HepG2 (cell line): ENCODE measurements around the gene YPEL3. TPM values are rescaled to one million over a fixed set of nuclear protein-coding genes. Genes with fewer than 3 reads are reported as not detected.
A peak's percentile ranks its signal among the peaks of the same experiment; 100 is the strongest.

Source experiments
- CHD4 ChIP-seq: fragments of 200-600 bp; sonication (generic); IDR thresholded peaks from 2 replicates; pipeline ENCODE4 v1.7.0; 2017; ENCODE audit warnings: mild to moderate bottlenecking, low read length, borderline replicate concordance
- ELF1 ChIP-seq: sonication (generic); formaldehyde crosslinking; IDR thresholded peaks from 2 replicates; pipeline ENCODE4 v1.4.0; 2020; ENCODE audit warnings: missing genetic modification reagents
- GATA4 ChIP-seq: sonication (generic); IDR thresholded peaks from 2 replicates; pipeline ENCODE4 v1.6.1; 2016; ENCODE audit warnings: antibody characterized with exemption, low read depth, borderline replicate concordance
- NR1H2 ChIP-seq: sonication (generic); formaldehyde crosslinking; IDR thresholded peaks from 2 replicates; pipeline ENCODE4 v1.8.1; 2022; ENCODE audit warnings: low read depth, missing genetic modification reagents, borderline replicate concordance
- POLR2G ChIP-seq: fragments of 200-400 bp; formaldehyde crosslinking; IDR thresholded peaks from 2 replicates; pipeline ENCODE4 v1.6.1; 2018; ENCODE audit warnings: mild to moderate bottlenecking, low read depth, low read length, moderate library complexity
- REL ChIP-seq: sonication (generic); formaldehyde crosslinking; conservative IDR thresholded peaks from 2 replicates; pipeline ENCODE4 v1.8.0; 2022; ENCODE audit warnings: mild to moderate bottlenecking, missing genetic modification reagents, moderate library complexity
- TEAD2 ChIP-seq: sonication (generic); formaldehyde crosslinking; IDR thresholded peaks from 2 replicates; pipeline ENCODE4 v1.9.0; 2021; ENCODE audit warnings: missing genetic modification reagents
- ZNF136 ChIP-seq: sonication (generic); formaldehyde crosslinking; IDR thresholded peaks from 2 replicates; pipeline ENCODE4 v1.8.1; 2022; ENCODE audit warnings: low read depth, mild to moderate bottlenecking, moderate library complexity, missing genetic modification reagents
- ZNF207 ChIP-seq: fragments of 450-650 bp; IDR thresholded peaks from 2 replicates; pipeline ENCODE4 v1.6.1; 2016; ENCODE audit warnings: antibody characterized with exemption, borderline replicate concordance
- ZNF280B ChIP-seq: sonication (generic); formaldehyde crosslinking; IDR thresholded peaks from 2 replicates; pipeline ENCODE4 v1.5.0; 2020; ENCODE audit warnings: missing genetic modification reagents, mild to moderate bottlenecking, borderline replicate concordance
- ZNF331 ChIP-seq: sonication (generic); formaldehyde crosslinking; IDR thresholded peaks from 2 replicates; pipeline ENCODE4 v1.4.0; 2020; ENCODE audit warnings: missing genetic modification reagents
- ZNF556 ChIP-seq: sonication (generic); formaldehyde crosslinking; IDR thresholded peaks from 2 replicates; pipeline ENCODE4 v1.4.0; 2020; ENCODE audit warnings: mild to moderate bottlenecking, missing genetic modification reagents, borderline replicate concordance
- polyA plus RNA-seq, 8 experiments: library from polyadenylated mRNA; depleted of rRNA in 3 of 8; stranded (reverse) in 7 of 8; unstranded in 1 of 8; fragments of >200 nt; fragmentation: Illumina TruSeq in 4 of 8; extraction: Trizol in 4 of 8; gene quantifications; 2 replicates each; pipeline versions ENCODE4 v1.2.1 to v1.2.3, GENCODE V29; 2011 to 2016; ENCODE audit warnings: low read depth in 4 of 8, missing spikeins in 1 of 8, mixed read lengths in 1 of 8; ENCODE audit not compliant: insufficient read depth in 1 of 8
- total RNA-seq, 5 experiments: library from RNA; depleted of rRNA; stranded (reverse); fragments of >200 nt; fragmentation: Illumina TruSeq; extraction: Trizol; gene quantifications; 2 replicates each; pipeline ENCODE4 v1.2.3, GENCODE V29; 2016; ENCODE audit warnings: low read depth in 1 of 5
- TF ChIP-seq, protein P1 (sequence below): sonication (generic); formaldehyde crosslinking; IDR thresholded peaks from one replicate; pipeline ENCODE4 v1.5.1; 2020; ENCODE audit warnings: mild to moderate bottlenecking, missing genetic modification reagents; ENCODE audit errors: not compliant biosample characterization
- TF ChIP-seq, protein P2 (sequence below): sonication (generic); formaldehyde crosslinking; IDR thresholded peaks from 2 replicates; pipeline ENCODE4 v1.5.1; 2020; ENCODE audit warnings: mild to moderate bottlenecking, missing genetic modification reagents, moderate library complexity
- TF ChIP-seq, protein P3 (sequence below): sonication (generic); formaldehyde crosslinking; IDR thresholded peaks from 2 replicates; pipeline ENCODE4 v1.4.0; 2020; ENCODE audit warnings: mild to moderate bottlenecking, missing genetic modification reagents

YPEL3 gene
- total and polyA plus RNA-seq, 2 of the 13 experiments (the other 11 are each of a cell fraction or from before 2014, with no cell fraction given): 5.4 to 47.0 TPM

DNA sequence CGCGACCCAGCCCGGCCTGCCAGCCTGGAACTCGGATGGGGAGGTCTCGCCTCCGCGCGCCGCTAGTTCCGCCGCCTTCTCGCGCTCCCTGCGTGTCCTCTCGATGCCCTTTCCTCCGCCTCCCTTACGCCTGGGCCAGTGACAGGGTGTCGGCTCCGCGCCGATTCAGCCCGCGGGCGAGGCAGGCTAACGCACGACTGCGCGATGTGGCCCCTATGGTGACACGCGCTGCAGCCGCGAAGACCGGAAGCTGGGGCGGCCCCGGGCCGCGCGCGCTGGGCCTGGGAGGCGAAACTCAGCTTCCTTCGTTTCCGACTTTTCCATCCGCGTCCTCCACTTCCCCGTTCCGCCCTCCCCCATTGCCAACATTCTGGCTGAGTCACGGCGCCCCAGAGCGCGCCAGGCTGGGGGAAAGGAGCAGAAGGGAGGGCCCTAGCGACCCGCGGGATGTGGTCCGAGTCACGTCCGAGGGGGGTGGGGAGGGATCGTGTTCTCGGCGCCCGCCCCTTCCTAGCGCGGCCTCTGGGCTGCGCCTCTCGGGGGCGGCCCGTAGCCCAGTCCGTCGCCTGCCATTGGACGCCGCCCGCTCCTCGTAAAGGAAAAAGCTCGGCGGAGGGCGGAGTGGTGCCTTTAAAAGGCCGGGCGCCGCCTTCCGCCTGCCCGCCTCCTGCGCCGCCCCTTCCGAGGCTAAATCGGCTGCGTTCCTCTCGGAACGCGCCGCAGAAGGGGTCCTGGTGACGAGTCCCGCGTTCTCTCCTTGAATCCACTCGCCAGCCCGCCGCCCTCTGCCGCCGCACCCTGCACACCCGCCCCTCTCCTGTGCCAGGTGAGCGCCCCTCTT is 30.7 kb downstream of the YPEL3 start, which contains the start of gene ALDOA (continued):
- TF ChIP-seq, protein P1, sequence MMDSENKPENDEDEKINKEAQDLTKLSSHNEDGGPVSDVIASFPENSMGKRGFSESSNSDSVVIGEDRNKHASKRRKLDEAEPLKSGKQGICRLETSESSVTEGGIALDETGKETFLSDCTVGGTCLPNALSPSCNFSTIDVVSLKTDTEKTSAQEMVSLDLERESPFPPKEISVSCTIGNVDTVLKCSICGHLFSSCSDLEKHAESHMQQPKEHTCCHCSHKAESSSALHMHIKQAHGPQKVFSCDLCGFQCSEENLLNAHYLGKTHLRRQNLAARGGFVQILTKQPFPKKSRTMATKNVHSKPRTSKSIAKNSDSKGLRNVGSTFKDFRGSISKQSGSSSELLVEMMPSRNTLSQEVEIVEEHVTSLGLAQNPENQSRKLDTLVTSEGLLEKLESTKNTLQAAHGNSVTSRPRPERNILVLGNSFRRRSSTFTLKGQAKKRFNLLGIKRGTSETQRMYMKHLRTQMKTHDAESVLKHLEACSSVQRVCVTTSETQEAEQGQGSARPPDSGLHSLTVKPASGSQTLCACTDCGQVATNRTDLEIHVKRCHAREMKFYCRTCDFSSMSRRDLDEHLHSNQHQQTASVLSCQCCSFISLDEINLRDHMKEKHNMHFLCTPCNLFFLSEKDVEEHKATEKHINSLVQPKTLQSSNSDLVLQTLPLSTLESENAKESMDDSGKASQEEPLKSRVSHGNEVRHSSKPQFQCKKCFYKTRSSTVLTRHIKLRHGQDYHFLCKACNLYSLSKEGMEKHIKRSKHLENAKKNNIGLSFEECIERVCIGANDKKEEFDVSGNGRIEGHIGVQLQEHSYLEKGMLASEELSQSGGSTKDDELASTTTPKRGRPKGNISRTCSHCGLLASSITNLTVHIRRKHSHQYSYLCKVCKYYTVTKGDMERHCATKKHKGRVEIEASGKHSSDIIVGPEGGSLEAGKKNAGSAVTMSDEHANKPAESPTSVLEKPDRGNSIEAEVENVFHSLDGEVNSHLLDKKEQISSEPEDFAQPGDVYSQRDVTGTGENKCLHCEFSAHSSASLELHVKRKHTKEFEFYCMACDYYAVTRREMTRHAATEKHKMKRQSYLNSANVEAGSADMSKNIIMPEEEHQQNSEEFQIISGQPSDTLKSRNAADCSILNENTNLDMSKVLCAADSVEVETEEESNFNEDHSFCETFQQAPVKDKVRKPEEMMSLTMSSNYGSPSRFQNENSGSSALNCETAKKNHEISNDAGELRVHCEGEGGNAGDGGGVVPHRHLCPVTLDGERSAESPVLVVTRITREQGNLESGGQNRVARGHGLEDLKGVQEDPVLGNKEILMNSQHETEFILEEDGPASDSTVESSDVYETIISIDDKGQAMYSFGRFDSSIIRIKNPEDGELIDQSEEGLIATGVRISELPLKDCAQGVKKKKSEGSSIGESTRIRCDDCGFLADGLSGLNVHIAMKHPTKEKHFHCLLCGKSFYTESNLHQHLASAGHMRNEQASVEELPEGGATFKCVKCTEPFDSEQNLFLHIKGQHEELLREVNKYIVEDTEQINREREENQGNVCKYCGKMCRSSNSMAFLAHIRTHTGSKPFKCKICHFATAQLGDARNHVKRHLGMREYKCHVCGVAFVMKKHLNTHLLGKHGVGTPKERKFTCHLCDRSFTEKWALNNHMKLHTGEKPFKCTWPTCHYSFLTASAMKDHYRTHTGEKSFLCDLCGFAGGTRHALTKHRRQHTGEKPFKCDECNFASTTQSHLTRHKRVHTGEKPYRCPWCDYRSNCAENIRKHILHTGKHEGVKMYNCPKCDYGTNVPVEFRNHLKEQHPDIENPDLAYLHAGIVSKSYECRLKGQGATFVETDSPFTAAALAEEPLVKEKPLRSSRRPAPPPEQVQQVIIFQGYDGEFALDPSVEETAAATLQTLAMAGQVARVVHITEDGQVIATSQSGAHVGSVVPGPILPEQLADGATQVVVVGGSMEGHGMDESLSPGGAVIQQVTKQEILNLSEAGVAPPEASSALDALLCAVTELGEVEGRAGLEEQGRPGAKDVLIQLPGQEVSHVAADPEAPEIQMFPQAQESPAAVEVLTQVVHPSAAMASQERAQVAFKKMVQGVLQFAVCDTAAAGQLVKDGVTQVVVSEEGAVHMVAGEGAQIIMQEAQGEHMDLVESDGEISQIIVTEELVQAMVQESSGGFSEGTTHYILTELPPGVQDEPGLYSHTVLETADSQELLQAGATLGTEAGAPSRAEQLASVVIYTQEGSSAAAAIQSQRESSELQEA (CRISPR knock-in tag): peak; percentile 75
- TF ChIP-seq ELF1 (CRISPR knock-in tag) (peak; percentile 93), POLR2G (peak; percentile 97), ZNF280B (CRISPR knock-in tag) (peak; percentile 86), TEAD2 (no peak; the same call in none of the 2 replicates), REL (CRISPR knock-in tag) (peak; percentile 90; the same call in 1 of the 2 replicates), GATA4 (peak; percentile 88), ZNF207 (no peak), NR1H2 (CRISPR knock-in tag) (peak; percentile 96), CHD4 (no peak), ZNF556 (CRISPR knock-in tag) (peak; percentile 70), ZNF136 (CRISPR knock-in tag) (peak; percentile 96; the same call in 1 of the 2 replicates), ZNF331 (CRISPR knock-in tag) (peak; percentile 87)
- TF ChIP-seq, protein P2, sequence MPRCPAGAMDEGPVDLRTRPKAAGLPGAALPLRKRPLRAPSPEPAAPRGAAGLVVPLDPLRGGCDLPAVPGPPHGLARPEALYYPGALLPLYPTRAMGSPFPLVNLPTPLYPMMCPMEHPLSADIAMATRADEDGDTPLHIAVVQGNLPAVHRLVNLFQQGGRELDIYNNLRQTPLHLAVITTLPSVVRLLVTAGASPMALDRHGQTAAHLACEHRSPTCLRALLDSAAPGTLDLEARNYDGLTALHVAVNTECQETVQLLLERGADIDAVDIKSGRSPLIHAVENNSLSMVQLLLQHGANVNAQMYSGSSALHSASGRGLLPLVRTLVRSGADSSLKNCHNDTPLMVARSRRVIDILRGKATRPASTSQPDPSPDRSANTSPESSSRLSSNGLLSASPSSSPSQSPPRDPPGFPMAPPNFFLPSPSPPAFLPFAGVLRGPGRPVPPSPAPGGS (CRISPR knock-in tag): peak; percentile 83; the same call in 1 of the 2 replicates
- TF ChIP-seq, protein P3, sequence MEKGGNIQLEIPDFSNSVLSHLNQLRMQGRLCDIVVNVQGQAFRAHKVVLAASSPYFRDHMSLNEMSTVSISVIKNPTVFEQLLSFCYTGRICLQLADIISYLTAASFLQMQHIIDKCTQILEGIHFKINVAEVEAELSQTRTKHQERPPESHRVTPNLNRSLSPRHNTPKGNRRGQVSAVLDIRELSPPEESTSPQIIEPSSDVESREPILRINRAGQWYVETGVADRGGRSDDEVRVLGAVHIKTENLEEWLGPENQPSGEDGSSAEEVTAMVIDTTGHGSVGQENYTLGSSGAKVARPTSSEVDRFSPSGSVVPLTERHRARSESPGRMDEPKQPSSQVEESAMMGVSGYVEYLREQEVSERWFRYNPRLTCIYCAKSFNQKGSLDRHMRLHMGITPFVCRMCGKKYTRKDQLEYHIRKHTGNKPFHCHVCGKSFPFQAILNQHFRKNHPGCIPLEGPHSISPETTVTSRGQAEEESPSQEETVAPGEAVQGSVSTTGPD (CRISPR knock-in tag): peak; percentile 70; the same call in 1 of the 2 replicates
